Astrocyte (in vitro differentiated cells and primary cell): ENCODE measurements around the gene DCST2. TPM values are rescaled to one million over a fixed set of nuclear protein-coding genes. Genes with fewer than 3 reads are reported as not detected.

Experiments used
- DNase-seq: peaks from one replicate; pipeline ENCODE4 v3.0.0-alpha.2; 2010; ENCODE audit warnings: low read depth
- FAIRE-seq: peaks from 2 replicates; lab custom pipeline; 2011; peaks lifted over from hg19 to GRCh38; lab: Jason Lieb, UNC
- H2AFZ ChIP-seq: 2 replicates; pipeline ENCODE4 v1.6.0; 2012; ENCODE audit warnings: low read depth, low read length, inconsistent platforms
- H3K27ac ChIP-seq: 2 replicates; pipeline ENCODE4 v1.5.1; 2011; ENCODE audit warnings: low read depth, low read length, inconsistent platforms
- H3K27me3 ChIP-seq: 2 replicates; pipeline ENCODE4 v1.6.0; 2011; ENCODE audit warnings: low read length, inconsistent platforms; ENCODE audit not compliant: insufficient read depth
- H3K36me3 ChIP-seq: 2 replicates; pipeline ENCODE4 v1.5.1; 2011; ENCODE audit warnings: low read length, inconsistent platforms; ENCODE audit not compliant: insufficient read depth
- H3K4me1 ChIP-seq: 2 replicates; pipeline ENCODE4 v1.5.1; 2011; ENCODE audit warnings: low read length, inconsistent platforms; ENCODE audit not compliant: insufficient read depth
- H3K4me2 ChIP-seq: 2 replicates; pipeline ENCODE4 v1.6.0; 2012; ENCODE audit warnings: low read length, inconsistent platforms
- H3K4me3 ChIP-seq: 2 replicates; pipeline ENCODE4 v1.5.1; 2011; ENCODE audit warnings: low read depth, mild to moderate bottlenecking, low read length, inconsistent platforms; ENCODE audit not compliant: insufficient read depth
- H3K79me2 ChIP-seq: 2 replicates; pipeline ENCODE4 v1.6.0; 2012; ENCODE audit warnings: mild to moderate bottlenecking, low read length, inconsistent platforms; ENCODE audit not compliant: insufficient read depth
- H3K9ac ChIP-seq: 2 replicates; pipeline ENCODE4 v1.6.0; 2012; ENCODE audit warnings: mild to moderate bottlenecking, low read length, inconsistent platforms
- H3K9me3 ChIP-seq: 2 replicates; pipeline ENCODE4 v1.5.1; 2012; ENCODE audit warnings: low read depth, mild to moderate bottlenecking, low read length, inconsistent platforms; ENCODE audit not compliant: insufficient read depth
- H4K20me1 ChIP-seq: 2 replicates; pipeline ENCODE4 v1.6.0; 2012; ENCODE audit warnings: low read length, inconsistent platforms; ENCODE audit not compliant: insufficient read depth
- H3K27ac Mint-ChIP-seq: one replicate; pipeline ENCODE4 v1.8.0; 2021; ENCODE audit warnings: mild to moderate bottlenecking, mixed read lengths; ENCODE audit not compliant: unreplicated experiment
- H3K27me3 Mint-ChIP-seq: one replicate; pipeline ENCODE4 v1.8.0; 2021; ENCODE audit warnings: low read depth, mixed read lengths; ENCODE audit not compliant: unreplicated experiment
- H3K36me3 Mint-ChIP-seq: one replicate; pipeline ENCODE4 v1.8.0; 2021; ENCODE audit warnings: low read depth, mixed read lengths; ENCODE audit not compliant: unreplicated experiment
- H3K4me1 Mint-ChIP-seq: one replicate; pipeline ENCODE4 v1.8.0; 2021; ENCODE audit warnings: low read depth, mixed read lengths; ENCODE audit not compliant: unreplicated experiment
- H3K4me3 Mint-ChIP-seq: one replicate; pipeline ENCODE4 v1.8.0; 2021; ENCODE audit warnings: mild to moderate bottlenecking, moderate library complexity, mixed read lengths; ENCODE audit not compliant: unreplicated experiment
- H3K9me3 Mint-ChIP-seq: one replicate; pipeline ENCODE4 v1.8.0; 2021; ENCODE audit warnings: mild to moderate bottlenecking, mixed read lengths; ENCODE audit not compliant: unreplicated experiment
- EZH2 ChIP-seq: IDR thresholded peaks from 2 replicates; pipeline ENCODE4 v1.6.1; 2012; ENCODE audit warnings: mild to moderate bottlenecking, low read length, inconsistent platforms; ENCODE audit not compliant: insufficient read depth
- total RNA-seq: library from RNA; stranded (reverse); gene quantifications from 2 replicates; pipeline ENCODE4 v1.2.1, GENCODE V29; 2021
- TF ChIP-seq, protein P1 (sequence below): IDR thresholded peaks from 2 replicates; pipeline ENCODE4 v1.5.1; 2011; ENCODE audit warnings: low read depth, mild to moderate bottlenecking, inconsistent platforms, low read length, moderate library complexity; ENCODE audit not compliant: insufficient read depth

DCST2 gene
- total RNA-seq, 1 donor from 2014 or later = 0.34 TPM

DNA sequence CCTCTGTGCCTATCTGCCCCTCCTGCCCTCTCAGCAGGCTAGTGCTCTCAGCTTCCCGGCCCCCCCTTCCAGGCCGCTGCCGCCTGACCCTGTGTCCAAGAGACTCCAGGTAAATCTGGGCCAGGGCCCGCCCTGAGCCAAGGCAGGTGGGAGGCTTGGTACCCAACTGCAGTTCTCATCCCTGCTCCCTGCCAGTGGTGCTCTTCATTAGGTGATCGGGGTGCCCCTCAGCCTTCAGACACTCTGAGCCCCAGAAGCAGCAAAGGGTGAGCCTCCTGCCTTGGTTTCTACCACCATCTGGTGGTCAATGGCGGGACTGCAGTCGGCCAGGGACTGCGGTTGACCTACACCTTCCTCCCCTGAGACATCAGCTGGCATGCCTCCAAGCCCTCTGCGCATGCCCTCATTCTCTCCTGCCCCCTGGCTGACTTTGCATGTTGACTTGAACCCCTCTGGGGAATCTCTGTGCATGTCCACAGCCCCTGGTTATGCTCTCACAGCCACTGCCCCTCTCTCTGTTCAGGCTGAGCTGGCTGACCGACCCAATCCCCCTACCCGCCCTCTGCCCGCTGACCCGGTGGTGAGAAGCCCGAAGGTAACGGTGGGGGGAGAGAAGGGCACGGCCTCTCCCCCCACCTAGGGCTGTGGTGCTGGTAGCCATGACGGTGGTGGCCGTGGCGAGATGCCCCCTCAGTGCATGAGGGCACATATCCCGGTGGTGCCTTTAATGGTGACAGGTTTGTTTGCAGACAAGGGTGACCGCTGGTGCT, 28.0 kb upstream of the DCST2 start:
- no peak overlapping the region for H3K27ac ChIP-seq
- Mint-ChIP-seq H3K4me3 (peak overlapping the region; percentile 71), H3K4me1 (peaks cover 5% of the 10 kb centered on the region), H3K27ac (no peak overlapping the region), H3K36me3 (peaks cover 5% of the 10 kb centered on the region), H3K9me3 (no peaks in the 10 kb centered on the region), H3K27me3 (no peaks in the 10 kb centered on the region)
- H4K20me1 ChIP-seq = peaks cover 40% of the 10 kb centered on the region
- no peaks in the 10 kb centered on the region for H3K9me3 ChIP-seq
- peak overlapping the region; percentile 18 for H2AFZ ChIP-seq
- H3K27me3 ChIP-seq = no peaks in the 10 kb centered on the region
- peak overlapping the region; percentile 37 for H3K9ac ChIP-seq
- H3K36me3 ChIP-seq = peaks cover 4% of the 10 kb centered on the region
- TF ChIP-seq, protein P1, sequence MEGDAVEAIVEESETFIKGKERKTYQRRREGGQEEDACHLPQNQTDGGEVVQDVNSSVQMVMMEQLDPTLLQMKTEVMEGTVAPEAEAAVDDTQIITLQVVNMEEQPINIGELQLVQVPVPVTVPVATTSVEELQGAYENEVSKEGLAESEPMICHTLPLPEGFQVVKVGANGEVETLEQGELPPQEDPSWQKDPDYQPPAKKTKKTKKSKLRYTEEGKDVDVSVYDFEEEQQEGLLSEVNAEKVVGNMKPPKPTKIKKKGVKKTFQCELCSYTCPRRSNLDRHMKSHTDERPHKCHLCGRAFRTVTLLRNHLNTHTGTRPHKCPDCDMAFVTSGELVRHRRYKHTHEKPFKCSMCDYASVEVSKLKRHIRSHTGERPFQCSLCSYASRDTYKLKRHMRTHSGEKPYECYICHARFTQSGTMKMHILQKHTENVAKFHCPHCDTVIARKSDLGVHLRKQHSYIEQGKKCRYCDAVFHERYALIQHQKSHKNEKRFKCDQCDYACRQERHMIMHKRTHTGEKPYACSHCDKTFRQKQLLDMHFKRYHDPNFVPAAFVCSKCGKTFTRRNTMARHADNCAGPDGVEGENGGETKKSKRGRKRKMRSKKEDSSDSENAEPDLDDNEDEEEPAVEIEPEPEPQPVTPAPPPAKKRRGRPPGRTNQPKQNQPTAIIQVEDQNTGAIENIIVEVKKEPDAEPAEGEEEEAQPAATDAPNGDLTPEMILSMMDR = peak; percentile 98
- no peak for TF ChIP-seq EZH2
- H3K79me2 ChIP-seq = peaks cover 18% of the 10 kb centered on the region
- no peak overlapping the region for H3K4me3 ChIP-seq
- peak; percentile 39 for DNase-seq
- peaks cover 23% of the 10 kb centered on the region for H3K4me1 ChIP-seq
- FAIRE-seq = no peak
- H3K4me2 ChIP-seq = peak overlapping the region; percentile 97

DNA sequence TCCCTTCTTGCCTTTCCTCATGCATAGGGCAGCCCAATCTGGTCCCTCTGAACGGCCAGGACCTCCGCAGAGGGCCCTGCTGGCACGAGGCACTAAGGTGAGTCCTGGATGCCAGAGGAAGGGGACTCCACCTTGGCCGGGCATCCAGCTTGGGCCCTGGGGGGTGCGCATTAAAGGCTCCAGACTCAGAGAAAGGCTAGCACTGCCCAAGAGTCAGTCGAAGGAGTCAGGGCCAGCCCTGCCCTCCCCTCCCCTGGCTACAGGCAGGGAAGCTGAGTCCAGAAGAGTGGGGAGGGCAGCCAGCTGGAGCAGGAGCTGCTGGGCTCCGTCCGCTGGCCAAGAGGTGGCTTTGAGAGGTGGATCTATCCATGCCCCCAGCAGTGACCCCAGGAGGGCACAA, 27.2 kb upstream of the DCST2 start:
- TF ChIP-seq, protein P1 = no peak
- no peak for TF ChIP-seq EZH2

DNA sequence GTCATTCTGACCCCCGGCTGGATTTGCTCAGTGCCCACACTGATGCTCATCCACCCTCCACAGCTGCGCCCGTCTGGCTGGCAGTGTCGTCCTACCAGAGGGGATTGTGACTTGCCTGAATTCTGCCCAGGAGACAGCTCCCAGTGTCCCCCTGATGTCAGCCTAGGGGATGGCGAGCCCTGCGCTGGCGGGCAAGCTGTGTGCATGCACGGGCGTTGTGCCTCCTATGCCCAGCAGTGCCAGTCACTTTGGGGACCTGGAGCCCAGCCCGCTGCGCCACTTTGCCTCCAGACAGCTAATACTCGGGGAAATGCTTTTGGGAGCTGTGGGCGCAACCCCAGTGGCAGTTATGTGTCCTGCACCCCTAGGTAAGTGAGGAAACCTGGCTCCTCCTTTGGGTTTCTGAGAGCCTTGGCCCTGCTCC, 24.2 kb upstream of the DCST2 start:
- no peak for FAIRE-seq
- no peaks in the 10 kb centered on the region for H3K27me3 ChIP-seq
- peaks cover 13% of the 10 kb centered on the region for H3K36me3 Mint-ChIP-seq

More for the DNA sequence above, 27.2 kb upstream of the DCST2 start:
- Histone ChIP-seq H3K27me3 (no peaks in the 10 kb centered on the region), H3K4me1 (peaks cover 23% of the 10 kb centered on the region), H3K4me3 (no peak overlapping the region), H2AFZ (no peak overlapping the region), H3K4me2 (no peak overlapping the region), H3K9me3 (no peaks in the 10 kb centered on the region), H3K79me2 (peaks cover 13% of the 10 kb centered on the region), H3K36me3 (peaks cover 4% of the 10 kb centered on the region), H3K9ac (no peak overlapping the region), H4K20me1 (peaks cover 32% of the 10 kb centered on the region), H3K27ac (no peak overlapping the region)
- Mint-ChIP-seq H3K27me3 (no peaks in the 10 kb centered on the region), H3K36me3 (peaks cover 13% of the 10 kb centered on the region), H3K27ac (no peak overlapping the region), H3K9me3 (no peaks in the 10 kb centered on the region), H3K4me1 (peaks cover 5% of the 10 kb centered on the region), H3K4me3 (no peak overlapping the region)
- FAIRE-seq (no peak), DNase-seq (no peak)

More for the DNA sequence above, 24.2 kb upstream of the DCST2 start:
- Mint-ChIP-seq H3K4me3 (no peak overlapping the region), H3K27ac (no peak overlapping the region), H3K27me3 (no peaks in the 10 kb centered on the region), H3K9me3 (no peaks in the 10 kb centered on the region), H3K4me1 (peaks cover 9% of the 10 kb centered on the region)
- Histone ChIP-seq H4K20me1 (peaks cover 26% of the 10 kb centered on the region), H3K27ac (no peak overlapping the region), H2AFZ (no peak overlapping the region), H3K9me3 (no peaks in the 10 kb centered on the region), H3K36me3 (peaks cover 4% of the 10 kb centered on the region), H3K4me1 (peaks cover 6% of the 10 kb centered on the region), H3K4me2 (no peak overlapping the region), H3K4me3 (no peak overlapping the region), H3K9ac (no peak overlapping the region), H3K79me2 (no peaks in the 10 kb centered on the region)
- TF ChIP-seq EZH2 = no peak
- TF ChIP-seq, protein P1 = peak; percentile 14
- DNase-seq = no peak
